Limb (tissue), 2 donors: ENCODE results near the gene ARHGEF28.

Experiments used
- DNase-seq, 2 donors: peaks; one replicate each; pipeline ENCODE4 v3.0.0-alpha.2; 2016; ENCODE audit errors: extremely low spot score in 2 of 2

ARHGEF28 gene

GRCh38 chr5:73740274-73740790 lies 114.3 kb downstream of the ARHGEF28 start:
- DNase-seq = no peak

DNA sequence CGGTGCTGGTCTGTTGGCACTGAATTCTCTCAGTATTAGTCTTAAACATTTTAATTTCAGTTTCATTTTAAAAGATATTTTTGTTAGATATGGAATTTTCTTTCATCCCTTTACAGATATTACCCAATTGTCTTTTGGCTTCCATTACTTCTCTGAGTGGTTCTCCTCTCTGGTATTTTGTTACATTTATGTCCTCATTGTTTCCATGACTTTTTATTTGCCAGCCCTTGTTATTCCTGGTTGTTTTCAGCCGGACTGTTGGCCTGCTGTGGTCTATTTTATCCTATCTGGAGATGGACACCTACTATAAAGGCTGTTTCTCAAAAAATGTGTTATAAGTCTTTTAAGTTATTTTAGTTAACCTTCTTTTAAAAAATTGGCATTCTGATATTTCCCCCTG lies 117.2 kb downstream of the ARHGEF28 start:
- no peak for DNase-seq

DNA sequence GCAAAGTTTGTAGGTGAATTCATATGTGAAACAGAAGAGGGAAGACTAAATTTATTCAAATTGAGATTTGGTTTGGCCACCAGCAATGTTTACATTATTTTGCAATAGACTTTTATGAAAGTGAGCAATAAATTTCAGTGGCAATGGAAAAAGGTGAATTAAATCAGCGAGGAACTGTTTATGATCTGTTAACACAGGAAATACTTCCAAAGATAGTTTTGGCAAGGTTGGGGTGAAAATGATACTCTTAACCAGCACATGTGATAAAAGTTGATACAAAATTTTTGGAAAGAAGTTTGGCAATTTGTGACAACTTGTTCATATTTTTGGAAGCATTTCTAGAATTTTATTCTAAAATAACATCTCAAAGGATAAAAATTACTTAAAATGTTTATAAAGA lies 119.8 kb downstream of the ARHGEF28 start:
- DNase-seq = no peak

- DNase-seq = no peak
These were observed 120.6 kb downstream of the ARHGEF28 start for GRCh38 chr5:73746608-73747007.

DNA sequence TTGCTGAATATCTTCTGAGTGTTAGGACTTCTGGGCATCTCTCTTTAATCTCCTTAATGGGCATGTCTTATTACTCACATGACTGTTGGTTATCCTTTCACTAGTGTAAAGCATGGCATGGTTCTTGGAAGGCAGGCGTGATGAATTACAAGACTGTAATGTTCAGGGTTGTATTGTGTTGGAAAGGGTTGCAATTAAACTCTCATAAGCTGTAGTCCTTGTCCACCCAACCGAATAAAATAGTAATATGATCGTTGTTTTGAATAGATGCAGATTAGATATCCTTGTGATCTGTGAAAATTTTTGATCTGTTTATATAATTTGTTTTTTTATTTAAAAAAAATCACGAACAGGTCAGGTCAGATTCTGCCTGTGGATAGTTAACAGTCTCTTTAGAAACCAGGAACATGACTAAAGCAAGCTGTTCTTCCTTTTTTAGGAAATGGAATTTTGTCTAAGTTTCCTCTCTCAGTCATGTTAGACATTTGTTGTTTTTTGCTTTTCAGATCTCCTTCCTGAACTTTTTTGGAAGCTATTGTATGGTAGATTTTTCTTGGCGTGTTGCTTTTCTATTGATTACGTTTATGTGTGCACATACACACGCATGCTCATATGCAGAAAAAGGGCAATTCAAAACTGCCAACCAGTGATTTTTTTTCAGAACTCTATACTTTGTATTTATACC lies 121.8 kb downstream of the ARHGEF28 start:
- DNase-seq = no peak

- DNase-seq = no peak
These were observed 122.8 kb downstream of the ARHGEF28 start for GRCh38 chr5:73748510-73749400.

DNA sequence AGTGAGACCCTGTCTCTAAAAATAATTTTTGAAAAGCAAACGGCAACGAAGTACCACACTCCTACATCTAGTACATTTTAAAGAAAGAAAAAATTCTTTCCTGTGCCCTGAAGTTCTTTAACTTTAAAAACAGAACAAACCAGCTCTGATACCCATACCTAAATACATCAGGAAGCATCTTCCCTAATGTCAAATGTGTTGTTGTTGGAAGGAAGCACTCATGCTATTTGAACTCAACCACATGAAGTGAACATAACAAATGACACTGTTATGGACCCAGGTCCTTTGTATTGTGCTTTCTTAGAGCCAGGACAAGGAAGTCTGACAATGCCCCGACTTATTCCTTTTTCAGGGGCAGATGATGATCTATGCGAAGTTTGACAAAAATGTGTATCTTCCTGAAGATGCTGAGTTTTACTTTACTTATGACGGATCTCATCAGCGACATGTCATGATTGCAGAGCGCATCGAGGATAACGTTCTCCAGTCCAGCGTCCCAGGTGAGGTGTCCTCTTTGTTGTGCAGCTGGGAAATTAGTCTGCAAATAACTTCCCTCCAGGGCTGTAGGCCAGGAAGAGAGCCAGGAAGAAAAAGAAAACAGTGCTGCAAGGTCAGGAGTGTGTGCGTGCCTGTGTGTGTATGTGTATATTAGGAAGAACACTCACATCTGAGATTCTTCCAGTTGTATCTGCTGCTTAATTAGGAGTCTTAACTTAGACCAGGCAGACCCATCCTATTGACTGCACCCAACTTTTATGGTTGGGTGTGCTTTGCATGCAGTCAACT lies 123.7 kb downstream of the ARHGEF28 start:
- no peak for DNase-seq

DNA sequence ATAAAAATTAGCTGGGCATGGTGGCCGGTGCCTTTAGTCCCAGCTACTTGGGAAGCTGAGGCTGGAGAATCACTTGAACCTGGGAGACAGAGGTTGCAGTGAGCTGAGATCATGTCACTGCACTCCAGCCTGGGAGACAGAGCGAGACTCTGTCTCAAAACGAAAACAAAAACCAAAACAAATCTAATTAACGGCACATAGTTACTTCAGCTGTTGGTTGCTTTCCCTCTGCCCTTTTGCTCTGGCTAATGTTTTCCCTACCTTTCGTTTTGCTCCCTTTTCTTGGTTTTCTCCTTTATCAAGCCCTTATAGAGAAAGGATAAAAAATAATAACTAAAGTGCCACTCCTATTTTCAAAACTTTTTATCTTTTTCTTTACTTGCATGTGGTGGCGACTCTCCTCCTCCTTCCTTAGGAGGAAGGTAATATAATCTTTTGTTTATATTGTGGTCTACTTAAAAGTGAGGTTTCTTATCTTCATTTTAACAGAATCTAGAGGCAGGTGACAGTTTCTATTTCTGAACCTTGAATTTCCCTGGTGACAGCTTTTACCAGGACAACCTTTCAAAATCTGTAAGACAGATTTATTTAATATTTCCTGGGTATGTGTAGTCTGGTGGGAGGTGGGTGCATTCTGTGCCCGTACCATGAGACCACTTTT lies 125.4 kb downstream of the ARHGEF28 start:
- no peak for DNase-seq

DNA sequence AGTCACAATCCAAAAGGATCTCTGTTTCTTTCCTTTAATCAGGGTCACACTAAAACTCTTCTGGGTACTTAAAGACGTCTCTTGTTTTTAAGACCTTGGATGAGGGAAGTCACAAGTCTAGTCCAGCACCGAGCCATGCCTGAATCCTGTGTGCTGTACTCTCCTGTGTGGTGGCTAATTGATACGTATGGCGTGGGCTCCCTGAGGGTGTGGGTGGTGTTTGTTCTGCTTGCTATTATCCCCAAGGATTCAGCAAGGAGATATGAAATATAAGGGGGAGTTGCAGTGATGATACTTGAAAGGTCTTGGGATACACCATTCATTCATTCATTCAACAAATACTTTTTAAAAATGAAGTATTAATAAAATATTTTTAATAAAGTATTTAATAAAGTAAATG lies 128.3 kb downstream of the ARHGEF28 start:
- no peak for DNase-seq

GRCh38 chr5:73757416-73757815 lies 131.4 kb downstream of the ARHGEF28 start:
- DNase-seq = no peak

DNA sequence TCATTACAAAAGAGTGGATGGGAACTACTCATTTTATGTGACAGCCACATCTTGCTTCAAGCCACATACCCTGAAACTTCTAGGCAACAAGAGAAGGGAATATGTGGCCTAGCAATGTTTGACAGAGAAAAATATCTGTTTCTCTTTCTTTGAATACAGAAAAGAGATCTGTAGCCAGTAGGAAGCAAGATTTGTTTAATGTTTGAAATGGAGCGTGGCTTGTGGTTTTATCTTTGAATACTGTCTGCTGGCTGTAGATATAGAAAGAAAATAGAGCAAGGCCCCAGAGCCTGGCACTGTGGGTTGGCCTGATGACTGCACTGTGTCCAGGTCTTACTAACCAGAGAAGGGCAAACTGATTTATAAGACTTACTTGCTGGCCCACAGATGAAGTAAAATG lies 133.8 kb downstream of the ARHGEF28 start:
- no peak for DNase-seq

- DNase-seq = no peak
These were observed 137.5 kb downstream of the ARHGEF28 start for GRCh38 chr5:73763300-73764032.

DNA sequence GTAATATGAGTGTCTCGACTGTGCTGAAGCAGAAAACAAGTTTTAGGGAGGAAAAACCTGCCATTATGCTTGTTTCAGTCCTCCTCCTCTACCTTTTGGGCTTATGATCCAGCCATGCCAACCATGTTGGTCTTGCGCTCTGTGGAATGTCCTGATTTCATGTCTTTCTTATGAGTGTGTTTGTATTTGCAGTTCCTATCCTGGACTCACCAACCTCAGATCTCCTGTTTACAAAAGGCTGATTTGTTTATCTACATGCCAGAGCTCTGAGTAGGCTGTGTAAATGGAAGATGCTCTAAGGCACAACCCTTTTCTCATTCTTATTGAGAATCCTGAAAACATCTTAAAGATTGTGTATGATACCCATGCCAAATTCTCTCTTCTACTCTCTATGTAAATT lies 138.6 kb downstream of the ARHGEF28 start:
- DNase-seq = no peak

- DNase-seq = no peak
These were observed 139.0 kb downstream of the ARHGEF28 start for GRCh38 chr5:73764996-73765395.

GRCh38 chr5:73766902-73767301 lies 140.9 kb downstream of the ARHGEF28 start:
- no peak for DNase-seq

- peak in 1 of 2 donors; percentile 6 for DNase-seq
These were observed 144.4 kb downstream of the ARHGEF28 start for GRCh38 chr5:73770172-73771025.

DNA sequence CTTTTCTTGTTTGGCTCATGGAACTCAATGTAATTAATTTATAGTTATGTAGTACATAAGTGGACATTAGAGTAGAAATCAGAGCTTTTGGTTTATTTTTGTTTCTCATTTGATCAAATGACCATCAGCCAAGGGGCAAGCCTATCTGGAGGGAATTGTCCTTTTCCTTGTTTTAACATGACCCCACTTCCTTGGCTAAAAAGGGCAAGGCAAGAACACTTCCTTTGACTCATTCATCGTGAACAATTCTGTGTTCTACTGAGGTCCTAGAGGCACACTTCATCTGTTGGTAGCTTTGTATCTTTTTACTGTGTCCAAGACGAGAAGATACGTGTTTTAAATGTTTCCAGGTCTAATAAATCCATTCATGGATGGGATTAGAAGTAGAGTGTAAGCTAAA lies 148.9 kb downstream of the ARHGEF28 start:
- no peak for DNase-seq

GRCh38 chr5:73776405-73776804 lies 150.4 kb downstream of the ARHGEF28 start:
- no peak for DNase-seq

DNA sequence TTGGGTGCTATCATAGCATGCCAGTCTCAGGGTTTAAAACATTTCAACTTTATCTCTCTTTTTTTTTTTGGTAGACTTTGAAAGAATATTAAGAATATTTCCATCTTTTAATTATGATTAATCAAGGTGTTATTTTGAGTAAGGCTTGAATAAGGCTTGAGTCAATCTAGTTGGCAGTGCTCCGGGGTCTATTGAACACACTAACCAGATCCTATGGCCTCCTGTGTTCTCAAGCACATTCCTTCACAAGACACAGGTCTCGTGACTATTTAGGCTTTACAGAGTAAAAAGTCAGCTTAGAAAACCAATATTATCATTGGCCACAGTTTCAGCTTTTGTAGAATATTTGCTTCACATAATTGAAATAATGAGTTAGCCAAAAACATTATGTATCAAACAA lies 151.2 kb downstream of the ARHGEF28 start:
- no peak for DNase-seq
